Anterior cingulate cortex (tissue), 58 donors: Measurements from ENCODE around the gene RENBP.
A peak's percentile ranks its signal among the peaks of the same experiment; 100 is the strongest.

Source experiments
- DNase-seq, 58 donors: peaks; one replicate each; lab custom pipeline; 2025; lab: John Stamatoyannopoulos, UW

The RENBP gene

DNA sequence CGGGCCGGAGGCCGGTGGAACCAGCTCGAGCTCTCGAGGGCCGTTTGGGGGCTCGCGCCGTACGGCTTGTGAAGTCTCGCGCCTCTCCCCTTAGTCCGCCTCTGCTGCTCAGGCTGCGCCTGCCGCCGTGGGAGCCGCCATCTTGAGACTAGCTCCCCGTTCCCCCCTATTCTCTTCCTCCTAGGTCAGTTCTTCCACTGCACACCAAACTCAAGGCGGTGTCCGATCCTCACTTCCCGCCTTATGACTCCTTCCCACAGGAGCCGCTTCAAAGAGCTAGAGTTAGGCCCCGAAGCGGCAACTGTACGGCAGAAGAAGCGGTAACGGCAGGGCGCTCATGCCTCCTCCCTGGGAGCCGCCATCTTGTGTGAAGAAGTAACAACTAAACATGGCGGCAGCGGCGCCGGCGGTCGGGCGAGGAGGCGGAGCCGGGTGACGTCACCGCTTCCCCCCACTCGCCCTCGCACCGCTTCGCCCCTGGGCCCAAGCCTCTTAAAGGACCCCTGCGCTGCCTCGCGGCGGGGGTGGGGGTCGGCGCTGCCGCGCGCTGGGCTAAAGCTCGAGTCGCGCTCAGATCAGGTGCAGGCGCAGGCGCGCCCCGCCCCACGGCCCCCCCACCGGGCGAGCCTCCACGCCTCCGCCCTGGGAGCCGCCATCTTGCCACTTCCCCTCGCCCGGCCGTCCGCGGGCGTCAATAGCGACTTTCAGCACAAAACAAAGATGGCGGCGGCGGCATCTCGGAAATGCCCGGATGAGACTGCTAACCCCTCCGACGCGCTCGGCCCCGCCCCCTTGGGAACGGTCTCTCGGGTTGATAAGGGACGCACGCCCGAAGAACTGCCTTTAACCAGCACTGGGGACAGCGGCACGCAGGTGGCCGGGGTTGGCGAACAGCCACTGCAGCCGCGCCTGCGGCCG, 27.3 kb upstream of the RENBP start, which contains the start of gene HCFC1:
HCFC1 (minus strand) TSS at position 369 of the 918 bp plus-strand sequence. CDS start 978 bp downstream, outside the sequence.
- DNase-seq = peak; percentile 31 to 96 (median 87)

DNA sequence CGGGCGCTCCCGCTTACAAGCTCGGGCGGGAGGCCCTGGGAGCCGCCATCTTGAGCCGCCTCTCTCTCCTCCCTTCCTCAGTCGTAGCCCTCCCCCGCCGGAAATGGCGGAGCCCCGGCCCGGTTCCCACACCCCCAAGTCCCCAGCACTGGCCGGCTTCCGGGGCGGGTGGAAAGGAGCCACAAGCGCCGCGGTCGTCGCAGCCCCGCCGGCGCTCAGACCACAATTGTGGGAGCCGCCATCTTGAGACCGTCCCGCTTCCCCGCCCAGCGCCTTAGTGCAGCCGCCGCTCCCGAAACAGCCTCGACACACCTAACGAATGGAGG, 26.6 kb upstream of the RENBP start:
- DNase-seq = peak; percentile 18 to 92 (median 78)

DNA sequence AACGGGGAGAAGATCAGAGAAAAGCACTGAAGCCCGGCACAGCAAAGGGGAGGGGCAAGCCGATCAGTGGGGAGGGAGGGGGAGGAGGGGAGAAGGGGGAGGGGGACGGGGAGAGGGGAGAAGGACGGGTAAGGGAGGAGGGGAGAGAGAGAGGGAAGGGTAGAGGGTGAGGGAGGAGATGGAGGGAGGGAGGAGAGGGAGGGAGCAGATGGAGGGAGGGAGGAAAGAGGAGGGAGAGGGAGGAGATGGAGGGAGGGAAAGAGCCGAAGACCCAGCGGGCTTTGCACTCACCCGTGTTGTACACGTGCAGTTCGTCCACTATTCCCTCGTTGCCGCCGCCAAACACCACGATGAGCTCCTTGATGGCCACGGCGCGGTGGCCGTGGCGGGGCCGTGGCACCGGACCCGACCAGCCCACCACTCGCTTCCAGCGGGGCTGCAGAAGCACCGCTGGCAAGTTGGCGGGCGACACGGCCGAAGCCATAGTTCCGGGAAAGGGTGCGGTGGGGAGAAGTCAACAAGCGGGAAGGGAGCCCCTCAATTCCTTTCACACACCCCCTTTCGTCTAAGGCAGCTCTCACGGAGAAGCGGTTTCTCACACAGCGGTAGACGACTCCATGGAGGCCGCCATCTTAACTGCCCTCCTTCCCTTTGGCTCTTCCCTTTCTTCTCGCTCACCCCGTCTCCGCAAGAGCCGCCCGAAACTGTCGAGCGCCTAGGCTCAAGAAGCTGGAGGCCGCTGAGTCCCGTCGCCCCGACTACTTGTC, 26.1 kb upstream of the RENBP start:
- DNase-seq = peak in 42 of 58 donors; percentile 1 to 88 (median 62)

DNA sequence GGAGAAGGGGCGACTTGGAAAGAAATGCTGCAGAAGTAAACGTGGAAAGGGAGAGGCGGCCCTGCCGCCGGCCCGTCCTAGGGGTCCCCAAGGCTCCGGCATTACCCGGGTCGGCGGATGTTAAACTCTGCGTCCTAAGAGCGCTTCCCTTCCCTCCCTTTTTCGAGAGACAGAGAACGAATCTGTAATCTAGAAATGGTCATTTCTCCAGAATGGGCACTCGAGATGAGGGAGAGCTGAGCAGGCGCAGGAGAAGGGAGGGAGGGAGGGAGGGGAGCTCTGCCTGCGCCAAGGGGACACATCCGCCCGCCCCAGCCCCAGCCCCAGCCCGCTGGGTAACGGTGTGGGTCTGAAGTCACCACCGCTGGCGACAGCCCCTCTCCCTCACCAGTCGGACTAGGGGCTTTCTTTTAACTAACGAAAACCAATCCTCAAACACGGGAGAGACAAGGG, 25.5 kb upstream of the RENBP start:
- peak in 42 of 58 donors; percentile 12 to 81 (median 55) for DNase-seq

DNA sequence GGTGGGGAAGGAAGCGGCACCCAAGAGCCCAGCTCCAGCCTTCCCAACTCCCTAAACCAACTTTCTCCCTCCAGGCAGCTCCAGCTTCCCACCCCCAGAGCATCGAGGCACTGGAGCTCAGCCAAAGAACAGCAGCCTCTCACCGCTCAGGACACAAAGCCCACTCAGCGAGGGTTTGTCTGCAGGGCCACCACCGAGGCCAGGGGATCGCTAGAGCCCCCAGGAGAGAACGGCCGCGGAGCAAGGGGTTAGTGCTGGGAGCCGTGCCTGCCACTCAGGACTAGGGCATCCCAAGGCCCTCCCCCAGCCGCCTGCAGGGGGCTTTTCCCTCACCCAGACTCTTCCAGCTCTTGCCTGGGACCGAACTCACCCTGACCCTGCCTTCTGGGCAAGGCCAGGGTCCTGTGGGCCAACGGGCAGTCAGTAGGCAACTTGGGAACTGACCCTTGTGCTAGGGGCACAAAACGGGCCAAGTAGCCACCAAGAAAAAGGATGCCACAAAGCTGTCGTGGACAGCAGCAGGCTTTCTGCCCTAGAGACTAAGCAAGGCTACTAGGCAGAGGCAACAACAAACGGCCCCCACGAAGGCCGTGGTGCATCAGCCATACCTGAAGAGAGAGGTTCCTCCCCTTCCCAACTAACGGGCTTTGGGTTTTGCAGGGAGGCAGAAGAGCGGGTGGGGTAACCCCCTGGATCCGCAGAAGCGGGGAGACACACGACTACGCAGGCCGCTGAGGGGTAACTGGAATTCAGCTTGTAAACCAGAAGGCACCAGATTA, 24.9 kb upstream of the RENBP start:
- DNase-seq = no peak

DNA sequence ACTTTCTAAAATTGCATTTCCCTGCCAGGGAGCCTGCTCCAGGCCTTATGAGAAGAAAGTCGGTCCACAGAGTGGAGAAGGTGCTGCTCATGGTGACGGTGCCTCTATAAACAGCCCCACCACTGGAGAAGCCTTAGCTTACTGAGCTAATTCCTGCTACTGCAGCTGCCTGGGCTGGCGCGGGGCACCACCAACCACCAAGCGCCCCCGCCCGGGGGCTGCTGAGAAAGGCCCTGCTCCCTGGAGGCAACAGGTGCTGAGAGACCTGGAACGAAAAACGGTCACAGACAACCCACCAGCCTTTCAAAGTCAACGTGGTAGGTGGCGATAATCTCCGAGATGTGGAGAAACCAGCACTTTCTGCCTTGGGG, 24.3 kb upstream of the RENBP start:
- DNase-seq = peak in 9 of 58 donors; percentile 5 to 46 (median 20)

DNA sequence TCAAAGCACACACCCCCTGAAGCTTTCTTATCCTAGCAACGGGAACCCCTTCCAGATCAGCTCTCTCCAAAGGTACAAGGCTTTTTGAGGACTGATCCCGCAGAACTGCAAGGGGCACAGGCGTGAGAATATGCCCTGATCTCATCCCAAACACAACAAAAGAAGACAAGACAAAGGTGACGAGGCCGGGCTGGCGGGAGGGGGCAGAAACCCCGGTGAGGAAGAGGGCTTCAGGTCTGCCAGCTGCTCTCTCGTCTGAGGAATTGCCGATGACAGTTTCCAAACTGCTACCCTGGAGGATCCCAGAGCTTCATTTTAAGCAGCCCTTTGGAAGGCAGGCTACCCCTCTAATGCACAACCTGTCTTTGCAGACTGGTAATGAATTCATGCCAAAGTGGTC, 23.8 kb upstream of the RENBP start:
- DNase-seq = no peak

DNA sequence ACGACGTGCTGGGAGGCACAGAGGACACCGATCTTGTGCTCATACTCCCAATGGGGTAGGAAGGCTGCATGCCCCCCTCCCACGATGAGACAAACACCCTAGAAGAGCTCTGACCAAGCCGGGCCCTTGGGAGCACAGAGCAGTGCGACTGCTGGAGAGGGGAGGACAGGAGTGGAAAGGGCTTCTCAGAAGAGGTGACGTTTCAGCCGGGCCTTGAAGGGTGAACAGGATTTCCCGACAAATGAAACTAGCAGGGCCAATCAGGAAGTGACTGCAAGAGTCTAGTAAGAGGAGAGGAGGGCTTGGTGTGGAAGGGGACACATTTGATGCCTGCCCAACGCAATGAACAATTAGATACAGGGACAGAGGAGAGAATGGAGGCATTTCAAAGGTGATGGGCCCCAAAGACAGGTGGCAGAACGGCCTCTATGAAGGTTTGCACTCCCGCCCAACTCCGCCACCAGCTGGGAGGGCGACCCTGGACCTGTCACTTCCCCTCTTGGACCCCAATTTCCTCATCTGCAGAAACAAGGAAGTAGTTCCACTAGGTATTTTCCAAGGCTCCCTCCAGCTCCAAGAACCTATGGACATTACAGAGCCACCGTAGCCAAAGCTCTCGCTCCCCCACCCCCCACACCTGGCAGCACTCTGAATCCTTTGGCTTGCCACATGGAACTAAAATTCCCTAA, 23.2 kb upstream of the RENBP start:
- DNase-seq = no peak

DNA sequence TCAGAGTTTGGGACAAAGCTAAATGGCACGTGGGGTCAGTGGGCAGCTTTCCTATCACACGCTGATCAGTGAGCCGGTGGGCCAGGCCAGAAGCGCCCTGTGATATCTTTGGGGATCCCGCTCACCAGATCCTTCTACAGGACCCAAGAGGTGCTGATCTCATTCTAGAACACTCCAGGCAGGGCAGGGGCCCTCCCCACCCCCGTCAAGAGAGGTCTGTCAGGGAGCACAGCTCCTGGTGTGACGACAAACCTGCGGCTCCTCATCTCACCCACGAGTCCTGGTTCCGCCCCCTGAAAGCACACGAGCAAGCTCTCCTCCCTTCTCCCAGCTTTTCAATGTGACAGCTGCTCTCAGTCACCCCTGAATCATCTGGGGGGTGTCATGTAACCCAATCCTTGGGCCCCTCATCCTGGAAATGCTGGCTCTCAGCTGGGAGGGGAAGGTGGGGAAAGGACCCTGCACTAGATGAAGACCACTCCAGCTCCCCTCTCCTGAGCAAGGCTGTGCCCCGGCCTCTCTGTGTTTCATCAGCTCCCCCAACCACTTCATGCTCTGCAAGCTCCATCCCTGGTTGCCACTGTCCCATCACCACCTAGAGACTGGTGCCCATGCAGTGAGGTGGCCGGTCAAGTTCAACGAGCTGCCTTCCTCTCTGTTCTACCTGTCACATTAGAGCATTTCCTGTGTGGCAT, 22.5 kb upstream of the RENBP start:
- peak in 1 of 58 donors; percentile 18 for DNase-seq

DNA sequence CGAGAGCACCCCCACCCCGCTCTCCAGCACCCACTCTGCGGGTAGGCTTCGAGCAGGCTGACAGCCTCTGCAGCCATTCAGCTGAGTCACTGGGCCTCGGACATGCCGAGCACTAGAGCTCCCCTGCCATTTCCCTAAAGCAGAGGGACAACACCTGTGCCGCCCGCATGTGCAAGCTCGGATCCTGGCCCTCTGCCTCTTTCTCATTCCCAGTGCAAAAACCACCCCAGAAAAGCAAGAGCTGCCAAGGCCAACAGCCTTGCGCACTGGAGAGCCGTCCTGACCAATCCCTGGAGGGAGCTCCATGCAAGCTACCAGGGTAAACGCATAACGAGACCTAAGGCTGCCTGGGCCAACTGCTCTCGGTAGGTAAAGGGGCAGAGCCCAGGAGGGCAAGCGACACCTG, 21.8 kb upstream of the RENBP start:
- DNase-seq = peak in 22 of 58 donors; percentile 7 to 62 (median 22)

DNA sequence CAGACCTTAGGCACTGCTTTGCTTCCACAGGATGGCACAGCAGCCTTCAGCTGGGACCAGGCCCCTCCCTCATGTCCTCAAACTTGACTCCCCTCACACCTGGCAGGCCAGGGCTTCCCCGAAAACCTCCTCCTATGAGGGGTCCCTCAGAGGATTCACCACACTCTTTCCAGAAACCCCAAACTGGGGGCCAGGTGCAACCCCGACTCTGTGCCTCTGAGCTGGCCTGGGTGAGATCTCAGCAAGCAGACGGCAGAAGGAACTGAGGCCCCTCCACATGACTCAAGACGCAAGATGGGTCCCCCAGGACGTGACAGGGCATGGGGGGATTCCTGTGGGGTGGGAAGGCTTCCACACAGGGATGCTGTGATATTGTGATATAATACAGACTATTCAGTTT, 21.0 kb upstream of the RENBP start:
- DNase-seq = no peak

DNA sequence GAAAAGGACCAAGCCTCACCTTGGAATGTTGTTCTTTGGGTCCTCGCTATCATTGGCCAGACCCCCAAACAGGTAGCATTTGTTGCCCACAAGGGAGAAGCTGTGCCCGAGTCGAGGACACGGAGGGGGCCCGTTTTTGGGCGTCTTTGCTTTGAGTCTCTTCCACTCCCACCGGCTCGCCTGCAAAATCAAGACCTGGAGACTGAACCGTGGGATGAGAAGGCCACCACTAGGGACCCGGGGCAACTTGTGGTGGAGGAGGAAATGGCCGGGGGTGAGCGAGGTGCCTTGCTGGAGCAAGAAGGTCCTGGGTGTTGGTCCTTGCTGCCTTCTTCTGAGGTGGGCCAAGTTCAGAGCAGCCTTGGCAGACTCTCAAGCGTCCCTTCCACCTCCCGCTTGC, 19.7 kb upstream of the RENBP start:
- no peak for DNase-seq

DNA sequence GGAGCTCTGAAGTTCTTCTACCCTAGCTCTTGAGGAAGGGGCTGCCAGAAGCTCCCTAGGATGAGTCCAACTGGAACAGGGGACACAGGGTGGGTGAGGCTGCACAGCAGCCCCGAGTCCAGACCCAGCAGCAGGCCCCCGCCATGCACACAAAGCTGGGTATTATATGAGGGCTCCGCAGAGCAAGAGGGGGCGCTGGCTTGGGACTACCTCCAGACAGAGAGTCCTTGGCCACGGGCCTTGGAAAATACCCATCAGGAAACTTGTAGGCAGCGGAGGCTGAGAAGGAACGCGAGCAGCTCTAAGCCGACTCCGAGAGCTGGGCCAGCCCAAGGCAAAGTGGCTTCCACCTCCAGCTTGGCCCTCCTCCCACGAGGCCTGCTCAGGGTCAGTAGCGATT, 19.1 kb upstream of the RENBP start:
- DNase-seq = peak in 9 of 58 donors; percentile 5 to 38 (median 15)

DNA sequence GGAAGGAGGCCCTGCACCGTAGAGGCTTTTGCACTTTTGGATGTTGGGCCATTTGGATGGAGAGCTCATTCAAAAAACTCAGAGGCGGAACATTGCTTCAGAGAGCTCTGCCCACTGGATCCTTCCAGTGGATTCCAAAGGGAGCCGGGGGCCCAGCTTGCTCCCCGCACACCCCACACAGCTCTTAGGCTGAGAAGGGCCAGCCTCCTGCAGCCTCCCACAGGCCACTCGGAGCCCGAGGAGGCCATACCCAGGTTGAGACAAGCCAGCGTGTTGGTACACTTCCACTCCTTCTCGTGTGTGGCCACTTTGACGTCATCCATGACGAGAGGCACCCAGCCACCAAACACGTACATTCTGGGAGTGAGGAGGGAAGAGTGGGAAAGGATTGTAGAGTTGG, 16.8 kb upstream of the RENBP start:
- no peak for DNase-seq

DNA sequence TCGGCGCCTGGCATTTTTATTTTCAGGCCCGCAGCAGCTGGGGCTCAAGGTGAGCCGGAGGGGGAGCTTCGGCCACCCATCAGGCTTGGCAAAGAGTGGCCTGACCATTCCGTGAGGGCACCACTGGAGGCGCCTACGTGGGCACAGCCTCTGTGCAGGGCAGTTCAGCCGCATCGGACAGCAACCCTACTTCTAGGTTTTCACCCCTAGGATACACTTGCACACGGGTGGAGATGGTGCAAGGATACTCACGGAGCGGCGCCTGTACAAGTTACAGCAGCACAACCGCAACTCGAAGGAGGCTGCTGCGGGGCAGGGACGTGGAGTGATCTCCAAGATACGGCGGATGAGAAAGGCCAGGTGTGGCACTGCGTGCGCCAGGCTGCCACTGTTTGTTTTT, 16.3 kb upstream of the RENBP start:
- DNase-seq = no peak

DNA sequence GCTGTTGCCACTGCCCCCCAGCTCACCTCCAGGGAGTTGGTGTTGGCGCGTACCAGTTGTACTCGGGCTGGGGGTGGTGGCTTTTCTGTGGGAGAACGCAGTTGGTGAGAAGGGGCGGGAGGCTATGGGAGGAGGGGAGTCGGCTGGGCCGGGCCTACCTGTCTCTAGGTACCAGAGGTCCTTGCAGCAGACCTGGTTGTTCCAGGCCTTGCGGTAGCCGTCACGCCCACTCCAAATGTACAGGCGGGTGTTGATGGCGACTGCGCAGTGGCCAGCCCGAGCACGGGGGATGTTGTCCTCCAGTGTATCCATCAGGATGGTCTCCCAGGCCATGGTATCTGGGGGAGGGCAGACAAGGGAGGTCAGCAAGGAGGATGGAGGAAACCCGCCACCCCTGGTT, 15.6 kb upstream of the RENBP start:
- DNase-seq = no peak

DNA sequence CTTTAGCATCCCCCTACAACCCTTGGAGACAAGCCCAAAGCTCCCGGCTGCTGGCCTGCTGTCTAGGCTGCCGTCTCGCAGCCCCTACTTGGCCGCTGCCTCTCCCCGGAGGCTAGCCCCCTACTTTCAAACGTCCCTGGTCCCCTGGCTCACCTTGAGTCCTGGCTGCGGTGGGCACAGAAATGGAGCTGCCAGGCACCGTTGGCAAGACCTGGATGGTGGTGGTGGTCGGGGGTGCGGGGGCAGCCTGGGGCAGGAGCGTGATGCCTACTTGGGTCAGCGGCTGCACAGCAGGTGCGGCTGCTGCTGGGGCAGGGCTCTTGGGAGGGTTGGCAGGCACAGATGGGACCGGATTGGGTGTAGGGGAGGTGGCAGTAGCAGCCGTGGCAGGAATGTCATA, 15.2 kb upstream of the RENBP start:
- DNase-seq = no peak

DNA sequence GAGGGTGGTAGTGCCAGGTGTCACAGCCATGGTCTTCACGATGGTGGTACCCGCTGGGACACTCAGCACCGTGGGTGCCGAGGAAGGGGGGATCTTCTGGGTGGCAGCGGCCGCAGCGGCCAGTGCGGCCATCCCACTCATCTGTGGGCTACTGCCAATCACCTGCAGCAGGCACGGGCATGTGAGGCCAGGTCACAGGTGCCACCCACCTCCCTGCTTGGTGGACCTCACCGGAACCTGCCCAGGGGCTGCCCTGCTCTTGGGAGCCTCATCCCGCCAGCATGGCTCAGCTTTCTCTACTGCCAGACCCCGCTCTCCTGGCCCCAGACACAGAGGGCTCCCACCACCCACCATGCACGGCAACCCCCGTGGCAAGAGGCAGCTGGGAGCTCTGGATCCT, 14.2 kb upstream of the RENBP start:
- DNase-seq = no peak

DNA sequence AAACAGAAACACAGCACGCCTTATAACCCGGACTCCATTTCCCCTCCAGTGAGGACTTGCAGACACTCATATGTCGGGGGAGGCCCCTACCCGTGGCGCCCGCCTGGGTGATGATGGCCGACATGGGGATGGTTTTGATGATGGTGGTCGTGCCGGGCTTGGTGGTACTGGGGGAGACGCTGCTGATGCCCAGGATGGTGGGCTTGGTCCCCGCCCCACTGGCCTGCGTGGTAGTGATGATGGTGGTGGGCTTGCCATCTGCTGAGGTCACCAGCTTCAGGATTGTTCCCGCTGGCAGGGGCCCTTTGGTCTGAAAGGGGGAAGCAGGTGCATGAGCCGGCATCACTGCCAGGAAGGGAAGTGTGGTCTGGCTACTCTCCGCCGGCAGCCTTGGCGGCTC, 12.8 kb upstream of the RENBP start:
- DNase-seq = no peak
